A673 (cell line): ENCODE measurements around the gene TRAF3IP1. TPM values are rescaled to one million over a fixed set of nuclear protein-coding genes. Genes with fewer than 3 reads are reported as not detected.

ENCODE experiments used
- BruUV-seq: library from RNA; stranded (reverse); fragments of 400-500 nt; replicated peaks from 2 replicates; lab custom pipeline; 2021; lab: Mats Ljungman, UMichigan
- CTCF ChIA-PET: fragments of 300-600 bp; sonication (Branson Sonifier 250); formaldehyde crosslinking; loops from one replicate; lab custom pipeline; 2022; ENCODE audit warnings: antibody characterized with exemption; lab: Charles Lee
- POLR2A ChIA-PET: fragments of 300-600 bp; sonication (Branson Sonifier 250); formaldehyde crosslinking; loops from one replicate; lab custom pipeline; 2022; ENCODE audit warnings: antibody characterized with exemption; ENCODE audit not compliant: low non-redundant PET; lab: Charles Lee
- DNase-seq: peaks from one replicate; pipeline ENCODE4 v3.0.0-alpha.2; 2015; ENCODE audit warnings: low spot score
- H3K27ac ChIP-seq: fragments of 200-600 bp; sonication (generic); 2 replicates; pipeline ENCODE4 v1.5.1; 2016; ENCODE audit warnings: mixed run types, low read depth, mild to moderate bottlenecking, mixed read lengths, antibody characterized with exemption, low read length; ENCODE audit not compliant: poor library complexity, severe bottlenecking
- H3K27me3 ChIP-seq: fragments of 200-600 bp; sonication (generic); replicated peaks from 2 replicates; pipeline ENCODE4 v1.6.1; 2017; ENCODE audit warnings: mixed run types, low read depth, mild to moderate bottlenecking, mixed read lengths, antibody characterized with exemption, low read length; ENCODE audit not compliant: insufficient read depth, poor library complexity
- H3K36me3 ChIP-seq: fragments of 200-600 bp; sonication (generic); 2 replicates; pipeline ENCODE4 v1.6.1; 2016; ENCODE audit warnings: mixed run types, mild to moderate bottlenecking, mixed read lengths, antibody characterized with exemption, low read length; ENCODE audit not compliant: insufficient read depth, poor library complexity, severe bottlenecking
- H3K4me1 ChIP-seq: fragments of 200-600 bp; sonication (generic); 2 replicates; pipeline ENCODE4 v1.6.1; 2017; ENCODE audit warnings: mixed run types, mild to moderate bottlenecking, mixed read lengths, antibody characterized with exemption, low read length; ENCODE audit not compliant: insufficient read depth, poor library complexity, severe bottlenecking
- H3K4me3 ChIP-seq: fragments of 200-600 bp; sonication (generic); 2 replicates; pipeline ENCODE4 v1.5.1; 2016; ENCODE audit warnings: low read depth, mixed run types, mild to moderate bottlenecking, mixed read lengths, low read length; ENCODE audit not compliant: poor library complexity, severe bottlenecking
- H3K9me3 ChIP-seq: fragments of 200-600 bp; sonication (generic); 2 replicates; pipeline ENCODE4 v1.6.1; 2016; ENCODE audit warnings: mixed run types, low read depth, mild to moderate bottlenecking, mixed read lengths, antibody characterized with exemption, low read length; ENCODE audit not compliant: poor library complexity, severe bottlenecking
- CTCF ChIP-seq: fragments of 300-800, 200-600 bp; sonication (generic); conservative IDR thresholded peaks from 2 replicates; pipeline ENCODE4 v1.5.1; 2017; ENCODE audit warnings: low read depth, mild to moderate bottlenecking, antibody characterized with exemption, low read length, moderate library complexity, mixed read lengths
- EZH2 ChIP-seq: fragments of 200-600 bp; sonication (generic); IDR thresholded peaks from 2 replicates; pipeline ENCODE4 v1.6.1; 2017; ENCODE audit warnings: borderline replicate concordance, low read depth, mild to moderate bottlenecking, mixed read lengths, antibody characterized with exemption, low read length; ENCODE audit not compliant: poor library complexity, severe bottlenecking
- intact Hi-C: fragments of 100-400 bp; cut with micrococcal nuclease; formaldehyde crosslinking; loops from one replicate; pipeline ENCODE4 v1.10.0; 2022; ENCODE audit not compliant: unreplicated experiment
- total RNA-seq: library from RNA; stranded (reverse); gene quantifications from 2 replicates; pipeline ENCODE4 v1.2.3, GENCODE V29; 2021

Gene TRAF3IP1
- total RNA-seq, 1 experiment from 2014 or later: 23.0 TPM

- ChIA-PET CTCF (no interaction called here), POLR2A (interaction anchor here (0.7 kb wide), 1 partner anchor 283 kb away, joined by 3 read pairs; no protein-coding TSS in a partner anchor)
- TF ChIP-seq CTCF (no peak), EZH2 (no peak)
- Histone ChIP-seq H3K27ac (no peak overlapping the region), H3K36me3 (peaks cover 10% of the 10 kb centered on the region), H3K9me3 (no peaks in the 10 kb centered on the region), H3K27me3 (no peaks in the 10 kb centered on the region), H3K4me3 (no peak overlapping the region), H3K4me1 (peaks cover 15% of the 10 kb centered on the region)
- DNase-seq: no peak
- intact Hi-C loops: no loop called here
- no TSS peak for BruUV-seq
These were observed 108.5 kb downstream of the TRAF3IP1 start for GRCh38 chr2:238428866-238429265.

- Histone ChIP-seq H3K27ac (no peak overlapping the region), H3K36me3 (peaks cover 27% of the 10 kb centered on the region), H3K4me1 (peaks cover 9% of the 10 kb centered on the region), H3K9me3 (no peaks in the 10 kb centered on the region), H3K27me3 (no peaks in the 10 kb centered on the region), H3K4me3 (no peak overlapping the region)
- ChIA-PET POLR2A (no interaction called here), CTCF (no interaction called here)
- intact Hi-C loops: no loop called here
- DNase-seq: no peak
- TF ChIP-seq EZH2: no peak
- TF ChIP-seq CTCF: no peak
- BruUV-seq: no TSS peak
These were observed 110.5 kb downstream of the TRAF3IP1 start for GRCh38 chr2:238430781-238431180.

- H3K27ac ChIP-seq: no peak overlapping the region
- no TSS peak for BruUV-seq
- CTCF ChIA-PET: no interaction called here
- peaks cover 33% of the 10 kb centered on the region for H3K36me3 ChIP-seq
- H3K27me3 ChIP-seq: no peaks in the 10 kb centered on the region
- intact Hi-C loops: no loop called here
- POLR2A ChIA-PET: no interaction called here
- H3K4me3 ChIP-seq: no peak overlapping the region
- DNase-seq: no peak
- no peaks in the 10 kb centered on the region for H3K9me3 ChIP-seq
- H3K4me1 ChIP-seq: peaks cover 6% of the 10 kb centered on the region
- no peak for TF ChIP-seq EZH2
- no peak for TF ChIP-seq CTCF
These were observed 111.1 kb downstream of the TRAF3IP1 start for GRCh38 chr2:238431456-238431855.
